GM06990 (cell line): ENCODE measurements around the gene FSTL4.

Source experiments
- DNase-seq: peaks from one replicate; pipeline ENCODE4 v3.0.0-alpha.2; 2011; ENCODE audit not compliant: insufficient read length; ENCODE audit errors: extremely low read depth
- H3K27me3 ChIP-seq: replicated peaks from 2 replicates; pipeline ENCODE4 v1.6.0; 2011; ENCODE audit warnings: low read length; ENCODE audit not compliant: control insufficient read depth, insufficient read depth
- H3K36me3 ChIP-seq: 2 replicates; pipeline ENCODE4 v1.5.1; 2011; ENCODE audit warnings: low read length; ENCODE audit not compliant: control insufficient read depth, insufficient read depth
- H3K4me3 ChIP-seq: replicated peaks from 2 replicates; pipeline ENCODE4 v1.5.1; 2011; ENCODE audit warnings: low read depth, mild to moderate bottlenecking, control low read depth, low read length
- CTCF ChIP-seq: IDR thresholded peaks from 2 replicates; pipeline ENCODE4 v1.5.1; 2011; ENCODE audit warnings: low read length, control low read depth, mild to moderate bottlenecking, inconsistent platforms; ENCODE audit not compliant: insufficient read depth, poor library complexity, severe bottlenecking

The FSTL4 gene

GRCh38 chr5:133464013-133464412 is 148.3 kb downstream of the FSTL4 start:
- no peaks in the 10 kb centered on the region for H3K36me3 ChIP-seq
- H3K27me3 ChIP-seq = no peaks in the 10 kb centered on the region; the same call in 1 of the 2 replicates
- TF ChIP-seq CTCF = no peak
- no peak overlapping the region for H3K4me3 ChIP-seq
- DNase-seq = no peak

GRCh38 chr5:133461796-133462516 is 150.4 kb downstream of the FSTL4 start:
- Histone ChIP-seq H3K4me3 (no peak overlapping the region), H3K27me3 (no peaks in the 10 kb centered on the region; the same call in 1 of the 2 replicates), H3K36me3 (no peaks in the 10 kb centered on the region)
- DNase-seq = no peak
- TF ChIP-seq CTCF = no peak

- peak; percentile 17 for DNase-seq
- TF ChIP-seq CTCF = peak; percentile 83
These were observed 152.1 kb downstream of the FSTL4 start for GRCh38 chr5:133460172-133460758.

GRCh38 chr5:133459474-133460160 is 152.7 kb downstream of the FSTL4 start:
- H3K36me3 ChIP-seq = no peaks in the 10 kb centered on the region
- DNase-seq = no peak
- no peak for TF ChIP-seq CTCF

More at GRCh38 chr5:133460172-133460758, 152.1 kb downstream of the FSTL4 start:
- Histone ChIP-seq H3K4me3 (no peak overlapping the region), H3K36me3 (no peaks in the 10 kb centered on the region), H3K27me3 (no peaks in the 10 kb centered on the region)

DNA sequence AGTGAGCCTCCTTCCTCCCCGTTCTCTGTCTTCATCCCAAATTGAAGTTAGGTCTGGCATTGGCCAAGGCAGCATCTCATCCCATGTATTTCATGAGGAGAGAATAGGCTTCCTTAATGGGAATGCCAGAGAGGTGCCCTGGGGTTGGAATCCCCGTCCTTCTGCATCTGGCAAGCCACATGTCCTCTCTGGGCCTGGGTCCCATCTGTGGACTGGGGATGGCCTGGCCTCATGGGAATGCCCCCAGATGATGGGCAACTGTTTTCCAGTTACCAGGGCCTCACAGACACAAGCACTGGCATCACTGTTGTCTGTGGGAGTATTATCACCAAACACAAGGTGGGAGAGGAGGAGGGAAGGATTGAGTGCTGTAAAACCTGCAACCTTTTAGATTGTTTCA is 153.9 kb downstream of the FSTL4 start:
- no peak overlapping the region for H3K4me3 ChIP-seq
- no peaks in the 10 kb centered on the region for H3K36me3 ChIP-seq
- no peak for DNase-seq
- TF ChIP-seq CTCF = no peak
- no peaks in the 10 kb centered on the region for H3K27me3 ChIP-seq

More at GRCh38 chr5:133459474-133460160, 152.7 kb downstream of the FSTL4 start:
- Histone ChIP-seq H3K27me3 (no peaks in the 10 kb centered on the region), H3K4me3 (no peak overlapping the region)
